ENCODE data around the gene CFAP57.
A peak's percentile ranks its signal among the peaks of the same experiment; 100 is the strongest.

The CFAP57 gene

GRCh38 chr1:43255438-43256210 lies 83.5 kb downstream of the CFAP57 start:
- DNase-seq (ENCODE audit: low read depth), result no peak
- H3K4me3 ChIP-seq (ENCODE audit: control insufficient read depth, low read depth, low read length), result no peak overlapping the region
- TF ChIP-seq CTCF (conservative IDR thresholded peaks at IDR 0.05; ENCODE audit: control insufficient read depth, insufficient read depth, low read depth, low read length), result no peak

GRCh38 chr1:43256675-43257570 lies 84.8 kb downstream of the CFAP57 start:
- TF ChIP-seq CTCF (conservative IDR thresholded peaks at IDR 0.05; ENCODE audit: control insufficient read depth, insufficient read depth, low read depth, low read length), result no peak
- DNase-seq (ENCODE audit: low read depth), result no peak

GRCh38 chr1:43258370-43258769 lies 86.2 kb downstream of the CFAP57 start:
- no peak for DNase-seq (ENCODE audit: low read depth)
- no peak overlapping the region for H3K4me3 ChIP-seq (ENCODE audit: control insufficient read depth, low read depth, low read length)
- no peak for TF ChIP-seq CTCF (conservative IDR thresholded peaks at IDR 0.05; ENCODE audit: control insufficient read depth, insufficient read depth, low read depth, low read length)

More at GRCh38 chr1:43256675-43257570, 84.8 kb downstream of the CFAP57 start:
- H3K4me3 ChIP-seq (ENCODE audit: control insufficient read depth, low read depth, low read length), result no peak overlapping the region

GRCh38 chr1:43265431-43265830 lies 93.3 kb downstream of the CFAP57 start:
- no peak for DNase-seq (ENCODE audit: low read depth)
- TF ChIP-seq CTCF (conservative IDR thresholded peaks at IDR 0.05; ENCODE audit: control insufficient read depth, insufficient read depth, low read depth, low read length), result no peak
- no peak overlapping the region for H3K4me3 ChIP-seq (ENCODE audit: control insufficient read depth, low read depth, low read length)

GRCh38 chr1:43266881-43267280 lies 94.8 kb downstream of the CFAP57 start:
- no peak for TF ChIP-seq CTCF (conservative IDR thresholded peaks at IDR 0.05; ENCODE audit: control insufficient read depth, insufficient read depth, low read depth, low read length)
- no peak for DNase-seq (ENCODE audit: low read depth)
- no peak overlapping the region for H3K4me3 ChIP-seq (ENCODE audit: control insufficient read depth, low read depth, low read length)

GRCh38 chr1:43267291-43267805 lies 95.2 kb downstream of the CFAP57 start:
- no peak for TF ChIP-seq CTCF (conservative IDR thresholded peaks at IDR 0.05; ENCODE audit: control insufficient read depth, insufficient read depth, low read depth, low read length)
- peak; percentile 65 for DNase-seq (ENCODE audit: low read depth)
- no peak overlapping the region for H3K4me3 ChIP-seq (ENCODE audit: control insufficient read depth, low read depth, low read length)

Data from fibroblast of mammary gland (primary cell).